HEK293T (cell line): ENCODE data around the gene RPL35.

Experiments
- CTCF ChIA-PET: fragments of 350-600 bp; formaldehyde crosslinking; extraction: SDS; loops from one replicate; lab custom pipeline; 2021; ENCODE audit warnings: antibody characterized with exemption, inconsistent platforms; lab: Yijun Ruan, JAX
- POLR2A ChIA-PET: fragments of 350-600 bp; formaldehyde crosslinking; extraction: SDS; loops from one replicate; lab custom pipeline; 2020; ENCODE audit warnings: antibody characterized with exemption, inconsistent platforms; lab: Yijun Ruan, JAX
- DNase-seq: peaks from one replicate; pipeline ENCODE4 v3.0.0; 2012; ENCODE audit warnings: mixed read lengths; ENCODE audit errors: extremely low spot score
- ARNT ChIP-seq: fragments of 450-650 bp; IDR thresholded peaks from 2 replicates; pipeline ENCODE4 v1.6.1; 2017; ENCODE audit warnings: mild to moderate bottlenecking
- BHLHE40 ChIP-seq: fragments of 450-650 bp; IDR thresholded peaks from 2 replicates; pipeline ENCODE4 v1.6.1; 2016; ENCODE audit warnings: mild to moderate bottlenecking, moderate library complexity, borderline replicate concordance
- CTBP1 ChIP-seq: fragments of 450-650 bp; IDR thresholded peaks from 2 replicates; pipeline ENCODE4 v1.6.1; 2016; ENCODE audit warnings: borderline replicate concordance
- ELF4 ChIP-seq: fragments of 450-650 bp; IDR thresholded peaks from 2 replicates; pipeline ENCODE4 v1.6.1; 2017; ENCODE audit warnings: antibody characterized with exemption
- FOXA1 ChIP-seq: fragments of 450-650 bp; IDR thresholded peaks from 2 replicates; pipeline ENCODE4 v1.6.1; 2016; ENCODE audit warnings: mild to moderate bottlenecking
- FOXK2 ChIP-seq: fragments of 450-650 bp; IDR thresholded peaks from 2 replicates; pipeline ENCODE4 v1.6.1; 2016; ENCODE audit warnings: mild to moderate bottlenecking
- FOXM1 ChIP-seq: fragments of 450-650 bp; IDR thresholded peaks from 2 replicates; pipeline ENCODE4 v1.6.1; 2017; ENCODE audit warnings: mild to moderate bottlenecking, borderline replicate concordance
- HDGF ChIP-seq: fragments of 450-650 bp; IDR thresholded peaks from 2 replicates; pipeline ENCODE4 v1.6.1; 2017; ENCODE audit warnings: antibody characterized with exemption, borderline replicate concordance
- L3MBTL2 ChIP-seq: fragments of 450-650 bp; conservative IDR thresholded peaks from 2 replicates; pipeline ENCODE4 v1.6.1; 2016; ENCODE audit warnings: mild to moderate bottlenecking
- LEF1 ChIP-seq: fragments of 450-650 bp; IDR thresholded peaks from 2 replicates; pipeline ENCODE4 v1.6.1; 2017; ENCODE audit warnings: mild to moderate bottlenecking, borderline replicate concordance
- NFRKB ChIP-seq: fragments of 450-650 bp; IDR thresholded peaks from 2 replicates; pipeline ENCODE4 v1.6.1; 2016; ENCODE audit warnings: mild to moderate bottlenecking, moderate library complexity
- SP1 ChIP-seq: fragments of 450-650 bp; IDR thresholded peaks from 2 replicates; pipeline ENCODE4 v1.6.1; 2017
- SUZ12 ChIP-seq: fragments of 450-650 bp; IDR thresholded peaks from 2 replicates; pipeline ENCODE4 v1.6.1; 2016; ENCODE audit warnings: mild to moderate bottlenecking
- TARDBP ChIP-seq: fragments of 450-650 bp; IDR thresholded peaks from 2 replicates; pipeline ENCODE4 v1.6.1; 2016
- ZNF384 ChIP-seq: fragments of 450-650 bp; IDR thresholded peaks from 2 replicates; pipeline ENCODE4 v1.6.1; 2016
- TF ChIP-seq, protein P1 (sequence below): fragments of 450-650 bp; IDR thresholded peaks from 2 replicates; pipeline ENCODE4 v1.6.1; 2016

RPL35 gene

DNA sequence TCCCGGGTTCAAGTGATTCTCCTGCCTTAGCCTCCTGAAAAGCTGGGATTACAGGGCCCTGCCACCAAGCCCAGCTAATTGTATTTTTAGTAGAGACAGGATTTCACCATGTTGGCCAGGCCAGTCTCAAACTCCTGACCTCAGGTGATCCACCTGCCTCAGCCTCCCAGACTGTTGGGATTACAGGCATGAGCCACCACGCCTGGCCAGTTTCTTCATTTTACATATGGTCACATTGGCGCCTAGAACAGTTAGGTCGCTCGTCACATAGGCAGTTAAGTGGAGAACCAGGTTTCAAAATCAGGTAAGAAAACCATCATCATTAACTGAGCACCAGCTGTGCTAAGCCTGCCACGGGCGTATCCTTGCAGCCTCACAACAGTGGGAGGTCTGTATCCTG, 48.7 kb downstream of the RPL35 start:
- DNase-seq, result no peak
- TF ChIP-seq SUZ12 (no peak), NFRKB (no peak), BHLHE40 (no peak), FOXA1 (no peak), SP1 (no peak), ELF4 (no peak), ZNF384 (no peak), L3MBTL2 (no peak), ARNT (no peak), CTBP1 (no peak), FOXK2 (no peak), LEF1 (no peak), FOXM1 (no peak), TARDBP (no peak), HDGF (no peak)
- TF ChIP-seq, protein P1, sequence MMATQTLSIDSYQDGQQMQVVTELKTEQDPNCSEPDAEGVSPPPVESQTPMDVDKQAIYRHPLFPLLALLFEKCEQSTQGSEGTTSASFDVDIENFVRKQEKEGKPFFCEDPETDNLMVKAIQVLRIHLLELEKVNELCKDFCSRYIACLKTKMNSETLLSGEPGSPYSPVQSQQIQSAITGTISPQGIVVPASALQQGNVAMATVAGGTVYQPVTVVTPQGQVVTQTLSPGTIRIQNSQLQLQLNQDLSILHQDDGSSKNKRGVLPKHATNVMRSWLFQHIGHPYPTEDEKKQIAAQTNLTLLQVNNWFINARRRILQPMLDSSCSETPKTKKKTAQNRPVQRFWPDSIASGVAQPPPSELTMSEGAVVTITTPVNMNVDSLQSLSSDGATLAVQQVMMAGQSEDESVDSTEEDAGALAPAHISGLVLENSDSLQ, result no peak
- ChIA-PET POLR2A (interaction anchor here (0.6 to 2.0 kb wide), 6 partner anchors 11 to 312 kb away, joined by 3 to 7 read pairs (median 5); partner anchors contain the start of genes ARPC5L, NR6A1, RPL35 and WDR38), CTCF (interaction anchor here (1.4 to 2.0 kb wide), 3 partner anchors 27 to 40 kb away, joined by 3 to 9 read pairs (median 7); partner anchors contain the start of genes OLFML2A and WDR38)

DNA sequence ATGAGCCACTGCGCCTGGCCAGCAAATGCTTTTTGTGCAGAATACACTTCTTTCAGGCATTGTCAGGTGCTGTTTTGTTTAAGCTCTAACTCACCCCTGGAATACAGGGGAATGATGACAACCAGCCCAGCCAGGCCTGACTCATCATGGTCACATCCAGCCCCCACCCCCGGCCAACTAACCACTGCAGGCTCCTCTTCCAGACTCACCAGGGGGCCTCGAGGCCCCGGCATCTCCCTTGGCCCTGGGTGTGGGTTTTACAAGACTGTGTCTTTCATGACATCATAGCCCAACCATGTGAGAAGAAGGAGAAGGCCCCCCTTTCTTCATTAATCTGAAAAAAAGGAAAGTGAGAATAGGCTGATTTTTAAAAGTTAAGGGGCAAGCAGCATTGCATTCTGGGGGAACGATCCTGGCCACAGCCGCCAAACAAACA, 49.3 kb downstream of the RPL35 start:
- DNase-seq, result peak; percentile 49
- TF ChIP-seq, protein P1, result no peak
- TF ChIP-seq ELF4 (no peak), HDGF (no peak), SP1 (no peak), FOXA1 (no peak), NFRKB (no peak), FOXK2 (no peak), FOXM1 (no peak), ARNT (no peak), LEF1 (no peak), BHLHE40 (no peak), L3MBTL2 (no peak), SUZ12 (no peak), TARDBP (no peak), ZNF384 (no peak), CTBP1 (no peak)
- ChIA-PET POLR2A (interaction anchor here (1.0 to 2.0 kb wide), 4 partner anchors 33 to 69 kb away, joined by 3 to 6 read pairs (median 4); partner anchors contain the start of gene NR6A1), CTCF (interaction anchor here (0.8 to 2.0 kb wide), 4 partner anchors 28 to 40 kb away, joined by 3 to 9 read pairs (median 4); partner anchors contain the start of genes OLFML2A and WDR38)

DNA sequence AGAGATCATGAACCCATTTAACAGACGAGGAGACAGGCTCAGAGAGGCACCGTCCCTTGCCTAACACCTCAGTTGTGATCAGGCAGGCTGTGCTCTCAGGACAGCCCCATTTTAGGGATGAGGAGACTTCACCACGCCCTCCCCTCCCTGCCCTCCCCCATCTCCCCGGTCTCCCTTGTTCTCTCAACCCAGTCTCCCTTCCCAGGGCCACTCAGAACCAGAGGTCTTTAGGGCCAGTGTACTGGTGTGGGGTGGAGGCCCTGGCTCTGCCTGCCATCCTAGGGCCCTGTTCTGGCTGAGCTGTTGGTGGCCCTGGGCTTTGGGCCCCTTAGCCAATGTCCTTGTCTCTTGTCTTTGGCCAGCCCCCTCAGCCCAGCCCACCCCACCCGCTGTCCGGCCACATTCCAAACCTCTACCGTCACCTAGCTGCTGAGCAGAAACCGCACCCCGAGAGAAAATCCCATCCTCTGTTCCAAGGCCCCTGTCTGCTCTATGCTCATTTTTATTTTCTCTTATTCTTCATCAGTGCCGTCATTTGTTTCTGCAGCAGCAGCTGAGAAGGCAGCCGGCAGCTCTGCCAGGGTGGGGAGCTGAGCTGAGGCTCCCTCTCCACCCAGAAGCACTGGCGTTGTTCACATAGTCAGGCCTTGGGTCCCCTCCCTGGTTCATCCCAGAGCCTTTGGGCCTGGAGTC, 50.9 kb downstream of the RPL35 start:
- POLR2A ChIA-PET, result interaction anchor here (0.7 kb wide), 1 partner anchor 9 kb away, joined by 4 read pairs; no protein-coding TSS in a partner anchor
- CTCF ChIA-PET, result interaction anchor here (1.0 kb wide), 1 partner anchor 31 kb away, joined by 3 read pairs; no protein-coding TSS in a partner anchor
- DNase-seq, result no peak

DNA sequence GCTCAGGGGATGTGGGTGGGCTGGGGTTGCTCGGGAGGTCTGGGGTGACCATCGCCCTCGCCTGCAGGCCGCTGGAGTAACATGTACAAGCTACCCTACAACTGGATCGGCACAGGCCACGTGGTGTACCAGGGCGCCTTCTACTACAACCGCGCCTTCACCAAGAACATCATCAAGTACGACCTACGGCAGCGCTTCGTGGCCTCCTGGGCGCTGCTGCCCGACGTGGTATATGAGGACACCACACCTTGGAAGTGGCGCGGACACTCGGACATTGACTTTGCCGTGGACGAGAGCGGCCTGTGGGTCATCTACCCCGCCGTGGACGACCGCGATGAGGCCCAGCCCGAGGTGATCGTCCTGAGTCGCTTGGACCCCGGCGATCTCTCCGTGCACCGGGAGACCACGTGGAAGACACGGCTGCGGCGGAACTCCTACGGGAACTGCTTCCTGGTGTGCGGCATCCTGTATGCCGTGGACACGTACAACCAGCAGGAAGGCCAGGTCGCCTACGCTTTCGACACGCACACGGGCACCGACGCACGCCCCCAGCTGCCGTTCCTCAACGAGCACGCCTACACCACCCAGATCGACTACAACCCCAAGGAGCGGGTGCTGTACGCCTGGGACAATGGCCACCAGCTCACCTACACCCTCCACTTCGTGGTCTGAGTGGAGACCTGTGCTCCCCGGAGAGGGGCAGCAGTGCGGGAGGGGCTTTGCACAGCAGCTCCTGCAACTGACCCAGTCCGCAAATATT, 51.8 kb downstream of the RPL35 start:
- ChIA-PET CTCF (no interaction called here), POLR2A (no interaction called here)
- no peak for DNase-seq
- TF ChIP-seq ZNF384 (no peak), FOXK2 (no peak), ARNT (no peak), TARDBP (no peak), ELF4 (no peak), FOXA1 (no peak), LEF1 (no peak), SP1 (no peak), NFRKB (no peak), FOXM1 (no peak), BHLHE40 (no peak), HDGF (no peak), L3MBTL2 (no peak), CTBP1 (no peak), SUZ12 (no peak)
- TF ChIP-seq, protein P1, result no peak

More for the DNA sequence above, 50.9 kb downstream of the RPL35 start:
- TF ChIP-seq SP1, result no peak
- TF ChIP-seq TARDBP, result no peak
- TF ChIP-seq NFRKB, result no peak
- TF ChIP-seq CTBP1, result no peak
- no peak for TF ChIP-seq SUZ12
- TF ChIP-seq HDGF, result no peak
- TF ChIP-seq L3MBTL2, result no peak
- TF ChIP-seq, protein P1, result no peak
- TF ChIP-seq FOXK2, result no peak
